Suprapubic skin (tissue), 4 donors: ENCODE results near the gene GAN. TPM values are rescaled to one million over a fixed set of nuclear protein-coding genes. Genes with fewer than 3 reads are reported as not detected.

Source experiments
- DNase-seq, 2 donors: peaks; one replicate each; pipeline ENCODE4 v3.0.0-alpha.2; 2019; ENCODE audit warnings: low spot score in 2 of 2
- H3K27ac ChIP-seq: fragments of 200-600 bp; sonication (generic); one replicate; pipeline ENCODE4 v1.5.1; 2019
- H3K27me3 ChIP-seq: fragments of 200-600 bp; sonication (generic); one replicate; pipeline ENCODE4 v1.5.1; 2019
- H3K36me3 ChIP-seq: fragments of 200-600 bp; sonication (generic); one replicate; pipeline ENCODE4 v1.5.1; 2019
- H3K4me1 ChIP-seq: fragments of 200-600 bp; sonication (generic); one replicate; pipeline ENCODE4 v1.5.1; 2019
- H3K4me3 ChIP-seq: fragments of 200-600 bp; sonication (generic); one replicate; pipeline ENCODE4 v1.5.1; 2019; ENCODE audit warnings: mild to moderate bottlenecking
- H3K9me3 ChIP-seq: fragments of 200-600 bp; sonication (generic); one replicate; pipeline ENCODE4 v1.5.1; 2019
- EP300 ChIP-seq: sonication (generic); formaldehyde crosslinking; IDR thresholded peaks from one replicate; pipeline ENCODE4 v1.6.1; 2017; ENCODE audit warnings: antibody characterized with exemption
- POLR2A ChIP-seq, 2 donors: fragments of 450-650 bp; IDR thresholded peaks; one replicate each; pipeline ENCODE4 v1.6.1; 2017; ENCODE audit warnings: antibody characterized with exemption in 2 of 2, mild to moderate bottlenecking in 2 of 2, moderate library complexity in 2 of 2
- POLR2AphosphoS5 ChIP-seq, 3 donors: sonication (generic); formaldehyde crosslinking; IDR thresholded peaks; one replicate each; pipeline ENCODE4 v1.6.1; 2017; ENCODE audit warnings: antibody characterized with exemption in 3 of 3
- WGBS: methylation state at CpG from one replicate; pipeline ENCODE4 v1.1.5; 2018; 5-methylcytosine and 5-hydroxymethylcytosine counted together
- total RNA-seq, 4 donors: library from RNA; depleted of rRNA; stranded (reverse); fragments of >200 nt; gene quantifications; one replicate each; pipeline ENCODE4 v1.1.0, GENCODE V29; 2016
- TF ChIP-seq, protein P1 (sequence below), 2 donors: fragments of 200-600 bp in 1 of 2; fragments of 450-650 bp in 1 of 2; sonication (generic) in 1 of 2; IDR thresholded peaks; one replicate each; pipeline ENCODE4 v1.5.1; 2016 to 2019; ENCODE audit warnings: antibody characterized with exemption in 2 of 2, mild to moderate bottlenecking in 1 of 2, moderate library complexity in 1 of 2

The GAN gene
- total RNA-seq, 4 donors from 2014 or later, result 74.3 to 168 (median 130) TPM

DNA sequence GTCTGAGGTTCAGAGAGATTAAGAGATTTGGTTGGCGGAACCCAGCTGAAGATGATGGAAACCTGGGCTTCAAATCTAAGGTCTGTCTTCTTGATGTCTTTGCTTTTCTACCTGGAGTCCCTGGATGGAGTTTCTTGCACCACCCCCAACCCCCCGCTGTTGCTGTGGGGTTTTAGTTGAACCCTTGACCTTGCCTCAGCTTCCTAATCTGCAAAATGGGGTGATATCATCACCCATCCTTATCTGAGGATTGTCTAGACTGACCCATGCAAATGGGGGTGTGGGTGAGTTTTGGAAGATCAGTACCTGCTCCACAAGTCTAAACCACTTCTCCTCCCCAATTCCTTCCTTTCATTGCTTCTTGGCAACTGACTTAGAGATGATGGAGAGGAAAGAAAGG lies 120.8 kb downstream of the GAN start:
- 94% methylated on average over 2 of the region's 2 CpGs for WGBS
- H3K4me3 ChIP-seq, result no peak overlapping the region
- no peaks in the 10 kb centered on the region for H3K9me3 ChIP-seq
- no peaks in the 10 kb centered on the region for H3K27me3 ChIP-seq
- H3K27ac ChIP-seq, result no peak overlapping the region
- no peaks in the 10 kb centered on the region for H3K36me3 ChIP-seq
- no peak for TF ChIP-seq POLR2AphosphoS5 (IDR thresholded peaks at IDR 0.05)
- no peak for TF ChIP-seq POLR2A (IDR thresholded peaks at IDR 0.05)
- TF ChIP-seq, protein P1, sequence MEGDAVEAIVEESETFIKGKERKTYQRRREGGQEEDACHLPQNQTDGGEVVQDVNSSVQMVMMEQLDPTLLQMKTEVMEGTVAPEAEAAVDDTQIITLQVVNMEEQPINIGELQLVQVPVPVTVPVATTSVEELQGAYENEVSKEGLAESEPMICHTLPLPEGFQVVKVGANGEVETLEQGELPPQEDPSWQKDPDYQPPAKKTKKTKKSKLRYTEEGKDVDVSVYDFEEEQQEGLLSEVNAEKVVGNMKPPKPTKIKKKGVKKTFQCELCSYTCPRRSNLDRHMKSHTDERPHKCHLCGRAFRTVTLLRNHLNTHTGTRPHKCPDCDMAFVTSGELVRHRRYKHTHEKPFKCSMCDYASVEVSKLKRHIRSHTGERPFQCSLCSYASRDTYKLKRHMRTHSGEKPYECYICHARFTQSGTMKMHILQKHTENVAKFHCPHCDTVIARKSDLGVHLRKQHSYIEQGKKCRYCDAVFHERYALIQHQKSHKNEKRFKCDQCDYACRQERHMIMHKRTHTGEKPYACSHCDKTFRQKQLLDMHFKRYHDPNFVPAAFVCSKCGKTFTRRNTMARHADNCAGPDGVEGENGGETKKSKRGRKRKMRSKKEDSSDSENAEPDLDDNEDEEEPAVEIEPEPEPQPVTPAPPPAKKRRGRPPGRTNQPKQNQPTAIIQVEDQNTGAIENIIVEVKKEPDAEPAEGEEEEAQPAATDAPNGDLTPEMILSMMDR (IDR thresholded peaks at IDR 0.05), result no peak
- no peak for TF ChIP-seq EP300
- DNase-seq, result no peak
- peaks cover 6% of the 10 kb centered on the region for H3K4me1 ChIP-seq

DNA sequence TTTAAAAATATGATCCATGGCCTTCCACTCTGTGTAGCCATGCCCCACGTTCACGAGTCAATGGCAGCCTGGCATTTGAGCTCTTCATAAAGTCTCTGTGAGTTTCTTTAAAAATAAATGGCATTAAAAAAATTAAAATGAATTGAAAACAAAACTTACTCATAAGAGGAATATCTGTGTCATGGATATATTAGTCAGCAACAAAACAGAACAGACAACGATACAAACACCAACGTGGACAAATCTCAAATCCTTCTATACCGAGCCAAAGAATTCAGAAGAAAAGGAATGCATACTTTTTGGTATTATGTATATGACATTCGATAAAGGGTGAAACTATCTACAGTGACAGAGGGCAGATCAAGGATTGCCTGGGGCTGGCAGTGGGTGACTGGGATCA lies 121.6 kb downstream of the GAN start:
- H3K27me3 ChIP-seq, result no peaks in the 10 kb centered on the region
- H3K4me3 ChIP-seq, result no peak overlapping the region
- H3K9me3 ChIP-seq, result no peaks in the 10 kb centered on the region
- H3K36me3 ChIP-seq, result no peaks in the 10 kb centered on the region
- 86% methylated on average over 6 of the region's 6 CpGs for WGBS
- H3K4me1 ChIP-seq, result peaks cover 5% of the 10 kb centered on the region
- no peak for DNase-seq
- no peak overlapping the region for H3K27ac ChIP-seq
- no peak for TF ChIP-seq POLR2A (IDR thresholded peaks at IDR 0.05)

DNA sequence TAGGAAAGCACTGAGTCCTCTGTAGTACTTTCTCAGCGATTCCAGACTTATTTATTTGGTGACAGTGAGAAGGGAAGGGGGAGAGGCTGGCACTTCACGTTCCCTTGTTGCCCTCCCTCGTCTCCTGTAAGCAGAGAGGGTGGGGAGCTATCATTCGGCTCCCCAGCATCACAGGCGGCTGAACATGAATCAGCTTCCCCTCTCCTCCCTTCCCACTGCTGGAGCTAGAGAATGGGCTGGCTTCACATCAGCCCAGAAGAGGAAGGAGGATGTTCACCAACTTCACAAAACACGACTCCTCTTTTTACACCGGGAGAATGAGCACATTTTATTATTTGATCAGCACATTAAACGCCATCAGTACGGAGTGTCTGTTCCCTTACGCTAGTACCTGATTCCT lies 123.1 kb downstream of the GAN start:
- no peaks in the 10 kb centered on the region for H3K9me3 ChIP-seq
- 48% methylated on average over 10 of the region's 10 CpGs for WGBS
- no peaks in the 10 kb centered on the region for H3K27me3 ChIP-seq
- no peak overlapping the region for H3K4me3 ChIP-seq
- no peak overlapping the region for H3K27ac ChIP-seq
- H3K36me3 ChIP-seq, result no peaks in the 10 kb centered on the region
- no peaks in the 10 kb centered on the region for H3K4me1 ChIP-seq
- DNase-seq, result no peak
- TF ChIP-seq EP300, result no peak
- no peak for TF ChIP-seq POLR2AphosphoS5 (IDR thresholded peaks at IDR 0.05)
- TF ChIP-seq, protein P1 (IDR thresholded peaks at IDR 0.05), result no peak
- no peak for TF ChIP-seq POLR2A (IDR thresholded peaks at IDR 0.05)

Other genes starting within 250 kb of the GAN start
- 1 to 10 TPM in 1 of 4 donors, under 1 TPM in 2, not detected in 1; 0.57 to 2.2 (median 0.81) TPM for gene C16orf46, start 237.7 kb upstream of the GAN start, total RNA-seq
- 10 to 100 TPM in 2 of 4 donors, 1 to 10 TPM in 2; 4.7 to 16.6 (median 10.2) TPM for gene GCSH, start 218.6 kb upstream of the GAN start, total RNA-seq
- gene BCO1, start 76.3 kb upstream of the GAN start, total RNA-seq, result under 1 TPM in 1 of 4 donors, not detected in 3; 0.26 TPM
- gene CMIP, start 129.8 kb downstream of the GAN start, total RNA-seq, result 10 to 100 TPM; 63.9 to 89.9 (median 70.0) TPM